ENCODE measurements around the gene SLC5A8.

SLC5A8 gene

DNA sequence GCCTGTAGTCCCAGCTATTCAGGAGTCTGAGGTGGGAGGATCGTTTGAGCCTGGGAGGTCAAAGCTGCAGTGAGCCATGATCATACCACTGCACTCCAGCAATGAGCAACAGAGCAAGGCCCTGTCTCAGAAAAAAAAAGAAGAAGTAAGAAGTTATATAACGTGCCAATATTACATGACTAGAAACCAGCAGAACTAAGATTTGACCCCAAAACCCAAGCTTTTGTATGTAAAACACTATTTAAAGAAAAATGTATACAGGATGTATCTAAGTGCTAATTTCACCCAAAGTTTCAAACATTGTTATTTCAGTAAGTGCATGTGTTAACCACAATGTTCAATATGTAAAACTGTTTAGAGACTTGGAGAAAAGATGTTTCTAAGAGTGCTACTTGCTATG, 94.7 kb downstream of the SLC5A8 start:
- no peaks in the 10 kb centered on the region for H3K9me3 ChIP-seq (ENCODE audit: low read length)
- H3K27ac ChIP-seq (ENCODE audit: low read depth, low read length, poor library complexity, severe bottlenecking) = no peak overlapping the region
- no peaks in the 10 kb centered on the region for H4K20me1 ChIP-seq (ENCODE audit: insufficient read depth, low read length)
- H3K9me2 ChIP-seq (ENCODE audit: low read depth, low read length) = no peaks in the 10 kb centered on the region
- no peak overlapping the region for H3K4me3 ChIP-seq (ENCODE audit: low read depth, low read length, poor library complexity, severe bottlenecking)
- no peaks in the 10 kb centered on the region for H3F3A ChIP-seq (ENCODE audit: insufficient read depth, low read length)
- H3K27me3 ChIP-seq (ENCODE audit: insufficient read depth, low read length) = no peaks in the 10 kb centered on the region
- no peaks in the 10 kb centered on the region for H3K36me3 ChIP-seq (ENCODE audit: insufficient read depth, low read length)
- TF ChIP-seq EZH2 (IDR thresholded peaks at IDR 0.05; ENCODE audit: borderline replicate concordance, low read length) = no peak
- no peak overlapping the region for H2AFZ ChIP-seq (ENCODE audit: low read length)
- H3K79me2 ChIP-seq (ENCODE audit: insufficient read depth, low read length) = no peaks in the 10 kb centered on the region
- H3K4me2 ChIP-seq (ENCODE audit: low read length) = no peak overlapping the region
- H3K9ac ChIP-seq (ENCODE audit: low read length) = no peak overlapping the region
- H3K4me1 ChIP-seq (ENCODE audit: insufficient read depth, low read length, severe bottlenecking) = no peaks in the 10 kb centered on the region

DNA sequence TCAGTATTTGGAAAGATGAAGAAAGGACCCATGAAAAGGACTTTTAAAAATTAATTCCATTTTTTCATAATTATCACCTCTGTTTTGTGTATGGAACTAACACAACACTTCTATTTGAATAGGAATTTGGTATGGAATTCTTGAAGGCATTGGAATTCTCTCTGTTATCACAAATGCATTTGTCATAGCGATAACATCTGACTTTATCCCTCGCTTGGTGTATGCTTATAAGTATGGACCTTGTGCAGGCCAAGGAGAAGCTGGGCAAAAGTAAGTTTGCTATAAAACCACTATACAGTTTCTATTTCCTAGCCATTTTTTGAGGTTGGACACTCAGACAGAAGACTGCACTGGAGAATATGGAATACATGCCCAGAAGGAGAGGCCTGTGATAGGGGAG, 98.6 kb downstream of the SLC5A8 start:
- H3K9me2 ChIP-seq (ENCODE audit: low read depth, low read length) = no peaks in the 10 kb centered on the region
- H3K27me3 ChIP-seq (ENCODE audit: insufficient read depth, low read length) = no peaks in the 10 kb centered on the region
- H3K4me1 ChIP-seq (ENCODE audit: insufficient read depth, low read length, severe bottlenecking) = no peaks in the 10 kb centered on the region

DNA sequence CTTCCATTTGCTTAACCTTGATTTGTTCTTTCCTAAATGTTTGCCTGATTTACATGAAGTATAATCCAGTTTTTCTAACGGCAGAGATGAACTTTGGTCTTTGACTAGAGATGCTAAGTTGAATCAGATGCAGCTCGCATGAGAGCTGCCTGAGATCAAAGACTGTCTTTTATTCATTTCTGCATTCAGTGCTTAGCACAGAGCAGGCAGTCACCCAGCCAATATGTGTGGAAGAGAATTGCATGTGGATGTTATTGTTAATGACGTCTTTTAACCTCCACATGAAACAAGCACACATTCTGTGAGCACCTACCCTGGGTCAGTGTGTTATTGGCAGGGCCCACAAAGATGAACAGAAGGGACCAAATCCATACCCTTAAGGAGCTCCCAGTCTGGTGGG, 99.2 kb downstream of the SLC5A8 start:
- no peak overlapping the region for H2AFZ ChIP-seq (ENCODE audit: low read length)
- H3K9ac ChIP-seq (ENCODE audit: low read length) = no peak overlapping the region
- H3K9me2 ChIP-seq (ENCODE audit: low read depth, low read length) = no peaks in the 10 kb centered on the region
- H3K4me3 ChIP-seq (ENCODE audit: low read depth, low read length, poor library complexity, severe bottlenecking) = no peak overlapping the region
- no peaks in the 10 kb centered on the region for H3F3A ChIP-seq (ENCODE audit: insufficient read depth, low read length)
- no peaks in the 10 kb centered on the region for H3K27me3 ChIP-seq (ENCODE audit: insufficient read depth, low read length)
- no peaks in the 10 kb centered on the region for H3K36me3 ChIP-seq (ENCODE audit: insufficient read depth, low read length)
- H3K9me3 ChIP-seq (ENCODE audit: low read length) = no peaks in the 10 kb centered on the region
- no peaks in the 10 kb centered on the region for H3K4me1 ChIP-seq (ENCODE audit: insufficient read depth, low read length, severe bottlenecking)
- no peak overlapping the region for H3K4me2 ChIP-seq (ENCODE audit: low read length)
- no peaks in the 10 kb centered on the region for H4K20me1 ChIP-seq (ENCODE audit: insufficient read depth, low read length)
- H3K27ac ChIP-seq (ENCODE audit: low read depth, low read length, poor library complexity, severe bottlenecking) = no peak overlapping the region
- TF ChIP-seq, protein P1, sequence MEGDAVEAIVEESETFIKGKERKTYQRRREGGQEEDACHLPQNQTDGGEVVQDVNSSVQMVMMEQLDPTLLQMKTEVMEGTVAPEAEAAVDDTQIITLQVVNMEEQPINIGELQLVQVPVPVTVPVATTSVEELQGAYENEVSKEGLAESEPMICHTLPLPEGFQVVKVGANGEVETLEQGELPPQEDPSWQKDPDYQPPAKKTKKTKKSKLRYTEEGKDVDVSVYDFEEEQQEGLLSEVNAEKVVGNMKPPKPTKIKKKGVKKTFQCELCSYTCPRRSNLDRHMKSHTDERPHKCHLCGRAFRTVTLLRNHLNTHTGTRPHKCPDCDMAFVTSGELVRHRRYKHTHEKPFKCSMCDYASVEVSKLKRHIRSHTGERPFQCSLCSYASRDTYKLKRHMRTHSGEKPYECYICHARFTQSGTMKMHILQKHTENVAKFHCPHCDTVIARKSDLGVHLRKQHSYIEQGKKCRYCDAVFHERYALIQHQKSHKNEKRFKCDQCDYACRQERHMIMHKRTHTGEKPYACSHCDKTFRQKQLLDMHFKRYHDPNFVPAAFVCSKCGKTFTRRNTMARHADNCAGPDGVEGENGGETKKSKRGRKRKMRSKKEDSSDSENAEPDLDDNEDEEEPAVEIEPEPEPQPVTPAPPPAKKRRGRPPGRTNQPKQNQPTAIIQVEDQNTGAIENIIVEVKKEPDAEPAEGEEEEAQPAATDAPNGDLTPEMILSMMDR (IDR thresholded peaks at IDR 0.05; ENCODE audit: low read length) = no peak
- no peak for TF ChIP-seq EZH2 (IDR thresholded peaks at IDR 0.05; ENCODE audit: borderline replicate concordance, low read length)
- H3K79me2 ChIP-seq (ENCODE audit: insufficient read depth, low read length) = no peaks in the 10 kb centered on the region

More for the DNA sequence above, 98.6 kb downstream of the SLC5A8 start:
- H3K4me3 ChIP-seq (ENCODE audit: low read depth, low read length, poor library complexity, severe bottlenecking) = no peak overlapping the region
- H3F3A ChIP-seq (ENCODE audit: insufficient read depth, low read length) = no peaks in the 10 kb centered on the region
- no peaks in the 10 kb centered on the region for H3K79me2 ChIP-seq (ENCODE audit: insufficient read depth, low read length)
- no peaks in the 10 kb centered on the region for H3K9me3 ChIP-seq (ENCODE audit: low read length)
- H3K27ac ChIP-seq (ENCODE audit: low read depth, low read length, poor library complexity, severe bottlenecking) = no peak overlapping the region
- no peaks in the 10 kb centered on the region for H4K20me1 ChIP-seq (ENCODE audit: insufficient read depth, low read length)
- H3K36me3 ChIP-seq (ENCODE audit: insufficient read depth, low read length) = no peaks in the 10 kb centered on the region
- no peak overlapping the region for H3K9ac ChIP-seq (ENCODE audit: low read length)
- TF ChIP-seq EZH2 (IDR thresholded peaks at IDR 0.05; ENCODE audit: borderline replicate concordance, low read length) = no peak
- TF ChIP-seq, protein P1 (IDR thresholded peaks at IDR 0.05; ENCODE audit: low read length) = no peak
- no peak overlapping the region for H3K4me2 ChIP-seq (ENCODE audit: low read length)
- no peak overlapping the region for H2AFZ ChIP-seq (ENCODE audit: low read length)

DNA sequence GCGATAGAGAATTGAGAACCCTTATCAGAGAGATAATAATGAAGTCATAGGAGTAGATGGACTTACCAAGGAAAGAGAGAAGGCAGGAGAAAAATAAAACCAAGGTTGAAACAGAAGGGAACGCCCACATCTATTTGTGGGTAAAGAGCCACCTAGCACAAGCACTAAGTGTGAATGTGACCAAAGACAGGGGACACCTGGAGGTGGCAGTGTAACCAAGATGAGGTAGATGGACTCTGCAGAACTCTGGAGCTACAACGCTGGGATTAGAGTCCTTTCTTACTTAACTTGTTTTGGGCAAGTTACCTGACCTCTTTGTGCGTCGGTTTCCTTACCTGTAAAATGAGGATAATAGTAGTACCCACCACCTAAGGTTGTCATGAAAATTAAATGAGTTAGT, 101.9 kb downstream of the SLC5A8 start:
- Histone ChIP-seq H3K27me3 (ENCODE audit: insufficient read depth, low read length) (no peaks in the 10 kb centered on the region), H3K4me2 (ENCODE audit: low read length) (no peak overlapping the region), H3K9me2 (ENCODE audit: low read depth, low read length) (no peaks in the 10 kb centered on the region), H4K20me1 (ENCODE audit: insufficient read depth, low read length) (no peaks in the 10 kb centered on the region), H3K79me2 (ENCODE audit: insufficient read depth, low read length) (no peaks in the 10 kb centered on the region), H3F3A (ENCODE audit: insufficient read depth, low read length) (no peaks in the 10 kb centered on the region), H3K9me3 (ENCODE audit: low read length) (no peaks in the 10 kb centered on the region), H3K36me3 (ENCODE audit: insufficient read depth, low read length) (no peaks in the 10 kb centered on the region), H3K4me3 (ENCODE audit: low read depth, low read length, poor library complexity, severe bottlenecking) (no peak overlapping the region), H2AFZ (ENCODE audit: low read length) (no peak overlapping the region), H3K9ac (ENCODE audit: low read length) (no peak overlapping the region), H3K27ac (ENCODE audit: low read depth, low read length, poor library complexity, severe bottlenecking) (no peak overlapping the region), H3K4me1 (ENCODE audit: insufficient read depth, low read length, severe bottlenecking) (no peaks in the 10 kb centered on the region)
- TF ChIP-seq EZH2 (IDR thresholded peaks at IDR 0.05; ENCODE audit: borderline replicate concordance, low read length) = no peak
- TF ChIP-seq, protein P1 (IDR thresholded peaks at IDR 0.05; ENCODE audit: low read length) = peak; percentile 17; the same call in 1 of the 2 replicates

All from OCI-LY1 (cell line).